Colonic mucosa (tissue), 4 donors: Measurements from ENCODE around the gene BLMH. TPM values are rescaled to one million over a fixed set of nuclear protein-coding genes. Genes with fewer than 3 reads are reported as not detected.

Experiments used
- DNase-seq: peaks from one replicate; pipeline ENCODE4 v3.0.0-alpha.2; 2020
- H3K27ac ChIP-seq: fragments of 200-600 bp; one replicate; pipeline ENCODE4 v1.8.0; 2021
- H3K27me3 ChIP-seq: fragments of 200-600 bp; one replicate; pipeline ENCODE4 v1.8.0; 2021
- H3K36me3 ChIP-seq: fragments of 200-600 bp; one replicate; pipeline ENCODE4 v1.8.0; 2021
- H3K4me1 ChIP-seq: fragments of 200-600 bp; one replicate; pipeline ENCODE4 v1.8.0; 2021; ENCODE audit warnings: mild to moderate bottlenecking
- H3K4me3 ChIP-seq: fragments of 200-600 bp; one replicate; pipeline ENCODE4 v1.8.0; 2021
- H3K9ac ChIP-seq, 2 donors: one replicate each; pipeline ENCODE4 v1.7.0; 2013; ENCODE audit warnings: control low read depth in 2 of 2, low read depth in 2 of 2, low read length in 2 of 2
- H3K9me3 ChIP-seq: fragments of 200-600 bp; one replicate; pipeline ENCODE4 v1.8.0; 2021
- CTCF ChIP-seq: fragments of 200-600 bp; IDR thresholded peaks from one replicate; pipeline ENCODE4 v1.8.0; 2022; ENCODE audit warnings: antibody characterized with exemption, mild to moderate bottlenecking
- intact Hi-C: fragments of 100-400 bp; cut with DNase I; formaldehyde crosslinking; loops from one replicate; pipeline ENCODE4 v1.14.1; 2022
- total RNA-seq, 2 donors: library from RNA; stranded (reverse); fragmentation: NEBNext Ultra II Directional in 1 of 2; extraction: Animal tissue kit (Norgen Biotek cat#: 25700) in 1 of 2; gene quantifications; one replicate each; pipeline ENCODE4 v1.2.1, GENCODE V29; 2021
- donor health status: healthy.
- donor health status: DM: no; HTN: no; CAD: no.
- donor health status: DM: no; HTN: no; CAD: no.

The BLMH gene
- total RNA-seq, 2 donors from 2014 or later: 21.8 to 33.7 TPM

GRCh38 chr17:30225112-30225511 is 66.6 kb downstream of the BLMH start:
- no peaks in the 10 kb centered on the region for H3K4me1 ChIP-seq
- H3K9ac ChIP-seq: no peak overlapping the region
- no peak overlapping the region for H3K4me3 ChIP-seq
- H3K36me3 ChIP-seq: no peaks in the 10 kb centered on the region
- no peaks in the 10 kb centered on the region for H3K27me3 ChIP-seq
- intact Hi-C loops: no loop called here
- TF ChIP-seq CTCF: no peak
- H3K27ac ChIP-seq: no peak overlapping the region
- no peaks in the 10 kb centered on the region for H3K9me3 ChIP-seq
- DNase-seq: no peak

DNA sequence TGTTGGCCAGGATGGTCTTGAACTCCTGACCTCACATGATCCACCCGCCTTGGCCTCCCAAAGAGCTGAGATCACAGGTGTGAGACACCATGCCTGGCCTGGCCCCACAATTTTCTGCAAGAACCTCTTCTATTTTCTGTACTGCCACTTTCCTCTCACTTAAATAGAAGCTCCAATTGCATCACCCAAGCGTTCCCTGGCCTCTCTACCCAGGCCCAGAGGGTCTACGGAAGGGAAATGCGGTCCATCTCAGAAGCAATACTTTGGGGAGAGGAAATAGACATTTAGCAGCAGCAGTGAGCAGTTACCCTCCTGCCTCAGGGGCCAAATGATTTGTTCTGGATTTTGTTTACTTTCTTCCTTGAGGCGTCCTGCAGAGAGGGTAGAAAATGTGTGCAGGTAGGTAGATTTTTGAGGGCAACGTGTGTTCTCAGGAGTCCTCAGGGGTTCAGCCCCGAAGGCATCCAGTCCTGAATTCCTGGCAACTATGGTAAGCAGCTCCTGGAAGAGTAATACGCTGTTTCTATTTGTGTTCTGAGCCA is 67.3 kb downstream of the BLMH start:
- no peak overlapping the region for H3K4me3 ChIP-seq
- no peaks in the 10 kb centered on the region for H3K36me3 ChIP-seq
- no peaks in the 10 kb centered on the region for H3K27me3 ChIP-seq
- H3K9me3 ChIP-seq: no peaks in the 10 kb centered on the region
- intact Hi-C loops: no loop called here
- DNase-seq: no peak
- TF ChIP-seq CTCF: no peak
- no peak overlapping the region for H3K27ac ChIP-seq
- no peak overlapping the region for H3K9ac ChIP-seq
- H3K4me1 ChIP-seq: no peaks in the 10 kb centered on the region

DNA sequence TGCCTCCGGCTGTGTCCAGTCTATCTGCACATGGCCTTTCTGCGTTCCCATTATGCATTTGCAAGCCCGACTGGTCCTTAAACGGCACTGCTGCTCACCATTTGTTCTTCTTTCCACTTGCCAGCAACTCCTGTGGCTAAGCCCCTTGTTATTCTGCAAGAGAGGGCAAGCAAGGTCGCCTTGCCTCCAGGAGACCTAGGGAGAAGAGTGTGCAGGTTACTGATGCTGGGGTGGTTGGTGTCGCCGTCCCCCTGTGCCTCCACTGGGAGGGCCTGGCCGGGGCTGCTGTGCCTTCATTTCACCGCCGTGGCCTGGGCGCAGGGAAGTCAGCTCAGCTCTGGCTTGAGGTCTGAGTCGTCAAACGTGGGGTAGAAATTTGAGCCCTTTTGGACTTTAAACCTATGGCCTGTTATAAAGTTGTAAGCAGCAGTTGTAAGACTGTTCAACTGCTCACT is 69.0 kb downstream of the BLMH start:
- H3K9ac ChIP-seq: no peak overlapping the region
- H3K27me3 ChIP-seq: no peaks in the 10 kb centered on the region
- TF ChIP-seq CTCF: no peak
- no peak overlapping the region for H3K4me3 ChIP-seq
- H3K27ac ChIP-seq: no peak overlapping the region
- H3K4me1 ChIP-seq: no peaks in the 10 kb centered on the region
- no peaks in the 10 kb centered on the region for H3K9me3 ChIP-seq
- no peaks in the 10 kb centered on the region for H3K36me3 ChIP-seq
- intact Hi-C loops: no loop called here
- DNase-seq: no peak

- no peaks in the 10 kb centered on the region for H3K9me3 ChIP-seq
- H3K4me1 ChIP-seq: no peaks in the 10 kb centered on the region
- no peak overlapping the region for H3K27ac ChIP-seq
- intact Hi-C loops: no loop called here
- TF ChIP-seq CTCF: no peak
- H3K9ac ChIP-seq: no peak overlapping the region
- H3K27me3 ChIP-seq: no peaks in the 10 kb centered on the region
- H3K36me3 ChIP-seq: no peaks in the 10 kb centered on the region
- H3K4me3 ChIP-seq: no peak overlapping the region
- no peak for DNase-seq
Measured at GRCh38 chr17:30222251-30222650, 69.5 kb downstream of the BLMH start.

DNA sequence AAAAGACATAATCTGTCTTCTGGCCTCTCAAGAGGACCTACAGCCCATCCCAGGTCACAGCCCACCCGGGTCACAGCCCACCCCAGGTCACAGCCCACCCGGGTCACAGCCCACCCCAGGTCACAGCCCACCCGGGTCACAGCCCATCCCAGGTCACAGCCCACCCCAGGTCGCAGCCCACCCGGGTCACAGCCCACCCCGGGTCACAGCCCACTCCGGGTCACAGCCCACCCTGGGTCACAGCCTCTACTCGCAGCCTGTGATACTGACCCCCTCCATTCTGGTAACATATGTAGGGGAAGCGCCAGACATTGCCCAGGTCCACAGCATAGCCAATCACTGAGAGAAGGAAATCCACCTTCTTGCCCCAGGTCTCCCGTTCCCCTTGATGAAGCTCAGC is 70.4 kb downstream of the BLMH start:
- intact Hi-C loops: no loop called here
- no peak for TF ChIP-seq CTCF
- H3K4me1 ChIP-seq: no peaks in the 10 kb centered on the region
- no peaks in the 10 kb centered on the region for H3K36me3 ChIP-seq
- H3K27me3 ChIP-seq: no peaks in the 10 kb centered on the region
- H3K9me3 ChIP-seq: no peaks in the 10 kb centered on the region
- H3K27ac ChIP-seq: no peak overlapping the region
- no peak overlapping the region for H3K4me3 ChIP-seq
- no peak for DNase-seq
- no peak overlapping the region for H3K9ac ChIP-seq
